DND-41 (cell line): ENCODE results near the gene FAM240B.

ENCODE experiments used
- ATAC-seq: fragments of 200-7000 bp; cut with Tn5 transposase; 3 replicates; pipeline ENCODE4 v1.9.1; 2021; ENCODE audit warnings: low read depth; ENCODE audit not compliant: insufficient read depth
- DNase-seq: peaks from one replicate; pipeline ENCODE4 v3.0.0-alpha.2; 2020
- H2AFZ ChIP-seq: 2 replicates; pipeline ENCODE4 v1.6.0; 2012; ENCODE audit warnings: low read depth, low read length
- H3K27ac ChIP-seq: 2 replicates; pipeline ENCODE4 v1.5.1; 2012; ENCODE audit warnings: low read length, inconsistent platforms
- H3K27me3 ChIP-seq: fragments of 200-600 bp; sonication (generic); 2 replicates; pipeline ENCODE4 v1.6.0; 2012; ENCODE audit warnings: low read length, mild to moderate bottlenecking, inconsistent platforms; ENCODE audit not compliant: insufficient read depth, poor library complexity
- H3K36me3 ChIP-seq: 2 replicates; pipeline ENCODE4 v1.5.1; 2012; ENCODE audit warnings: low read length, inconsistent platforms; ENCODE audit not compliant: insufficient read depth
- H3K4me1 ChIP-seq: 2 replicates; pipeline ENCODE4 v1.5.1; 2012; ENCODE audit warnings: mild to moderate bottlenecking, low read length; ENCODE audit not compliant: insufficient read depth
- H3K4me2 ChIP-seq: 2 replicates; pipeline ENCODE4 v1.6.0; 2012; ENCODE audit warnings: mild to moderate bottlenecking, moderate library complexity, low read length, inconsistent platforms; ENCODE audit not compliant: insufficient read depth
- H3K4me3 ChIP-seq, 2 experiments: fragments of 200-600 bp in 1 of 2; shearing (Covaris generic) in 1 of 2; 2 replicates each; pipeline ENCODE4 v1.5.1; 2012 to 2016; ENCODE audit warnings: inconsistent platforms in 2 of 2, low read length in 2 of 2, mild to moderate bottlenecking in 2 of 2, low read depth in 1 of 2, moderate library complexity in 1 of 2
- H3K79me2 ChIP-seq: 2 replicates; pipeline ENCODE4 v1.6.0; 2012; ENCODE audit warnings: low read length, inconsistent platforms; ENCODE audit not compliant: insufficient read depth
- H3K9ac ChIP-seq: 2 replicates; pipeline ENCODE4 v1.6.0; 2012; ENCODE audit warnings: low read depth, mild to moderate bottlenecking, inconsistent platforms, low read length, moderate library complexity
- H3K9me3 ChIP-seq: 2 replicates; pipeline ENCODE4 v1.5.1; 2012; ENCODE audit warnings: low read length, moderate library complexity, mild to moderate bottlenecking, inconsistent platforms; ENCODE audit not compliant: insufficient read depth, severe bottlenecking
- H4K20me1 ChIP-seq: 2 replicates; pipeline ENCODE4 v1.6.0; 2012; ENCODE audit warnings: low read length; ENCODE audit not compliant: insufficient read depth
- CTCF ChIP-seq: IDR thresholded peaks from 2 replicates; pipeline ENCODE4 v1.5.1; 2012; ENCODE audit warnings: borderline replicate concordance, low read length, moderate library complexity, mild to moderate bottlenecking; ENCODE audit not compliant: poor library complexity, severe bottlenecking; ENCODE audit errors: extremely low read depth
- EZH2 ChIP-seq: IDR thresholded peaks from 3 replicates; pipeline ENCODE4 v1.6.1; 2012; ENCODE audit warnings: borderline replicate concordance, low read depth, mild to moderate bottlenecking, moderate library complexity, low read length, inconsistent platforms; ENCODE audit not compliant: severe bottlenecking

FAM240B gene

GRCh38 chr9:38659538-38659937 is 60.4 kb downstream of the FAM240B start:
- H3K79me2 ChIP-seq = no peaks in the 10 kb centered on the region
- no peak for ATAC-seq
- H3K36me3 ChIP-seq = no peaks in the 10 kb centered on the region
- no peaks in the 10 kb centered on the region for H4K20me1 ChIP-seq
- no peaks in the 10 kb centered on the region for H3K4me1 ChIP-seq
- no peak for DNase-seq
- H3K4me2 ChIP-seq = no peak overlapping the region
- no peak overlapping the region for H3K9ac ChIP-seq
- H2AFZ ChIP-seq = no peak overlapping the region
- H3K27ac ChIP-seq = no peak overlapping the region
- no peak for TF ChIP-seq CTCF
- no peak for TF ChIP-seq EZH2
- H3K4me3 ChIP-seq = no peak overlapping the region
- H3K9me3 ChIP-seq = no peaks in the 10 kb centered on the region
- H3K27me3 ChIP-seq = no peaks in the 10 kb centered on the region

GRCh38 chr9:38656896-38657295 is 63.0 kb downstream of the FAM240B start:
- Histone ChIP-seq H3K4me1 (no peaks in the 10 kb centered on the region), H3K9me3 (no peaks in the 10 kb centered on the region), H3K9ac (no peak overlapping the region), H3K27me3 (no peaks in the 10 kb centered on the region), H3K4me3 (no peak overlapping the region), H2AFZ (no peak overlapping the region), H3K27ac (no peak overlapping the region), H3K79me2 (no peaks in the 10 kb centered on the region), H3K4me2 (no peak overlapping the region), H4K20me1 (no peaks in the 10 kb centered on the region), H3K36me3 (no peaks in the 10 kb centered on the region)
- no peak for DNase-seq
- no peak for TF ChIP-seq EZH2
- no peak for TF ChIP-seq CTCF
- no peak for ATAC-seq

- H3K9ac ChIP-seq = no peak overlapping the region
- ATAC-seq (no peak), DNase-seq (no peak)
- no peak overlapping the region for H2AFZ ChIP-seq
- no peak for TF ChIP-seq EZH2
- no peak for TF ChIP-seq CTCF
- H3K4me2 ChIP-seq = no peak overlapping the region
- no peaks in the 10 kb centered on the region for H3K9me3 ChIP-seq
- no peaks in the 10 kb centered on the region for H3K36me3 ChIP-seq
- H4K20me1 ChIP-seq = no peaks in the 10 kb centered on the region
- no peaks in the 10 kb centered on the region for H3K4me1 ChIP-seq
- H3K27ac ChIP-seq = no peak overlapping the region
- H3K4me3 ChIP-seq = no peak overlapping the region
- no peaks in the 10 kb centered on the region for H3K79me2 ChIP-seq
- no peaks in the 10 kb centered on the region for H3K27me3 ChIP-seq
These were observed 67.4 kb downstream of the FAM240B start for GRCh38 chr9:38652486-38652885.

GRCh38 chr9:38652044-38652443 is 67.9 kb downstream of the FAM240B start:
- H3K27me3 ChIP-seq = no peaks in the 10 kb centered on the region
- H3K9ac ChIP-seq = no peak overlapping the region
- H3K27ac ChIP-seq = no peak overlapping the region
- TF ChIP-seq EZH2 (no peak), CTCF (no peak)
- no peaks in the 10 kb centered on the region for H3K79me2 ChIP-seq
- no peaks in the 10 kb centered on the region for H3K9me3 ChIP-seq
- no peak overlapping the region for H3K4me2 ChIP-seq
- H3K4me1 ChIP-seq = no peaks in the 10 kb centered on the region
- ATAC-seq (no peak), DNase-seq (no peak)
- no peaks in the 10 kb centered on the region for H4K20me1 ChIP-seq
- no peak overlapping the region for H2AFZ ChIP-seq
- no peak overlapping the region for H3K4me3 ChIP-seq
- H3K36me3 ChIP-seq = no peaks in the 10 kb centered on the region
